Ureter (tissue), 1 donor: Measurements from ENCODE around the gene NHSL1. TPM values are rescaled to one million over a fixed set of nuclear protein-coding genes. Genes with fewer than 3 reads are reported as not detected.

ENCODE experiments used
- DNase-seq: peaks from one replicate; pipeline ENCODE4 v3.0.0-alpha.2; 2020; ENCODE audit warnings: low spot score
- total RNA-seq: library from RNA; stranded (reverse); gene quantifications from one replicate; pipeline ENCODE4 v1.2.4, GENCODE V29; 2023
- donor health status: DM: yes; HTN: yes; CAD: no.

The NHSL1 gene
- total RNA-seq, 1 donor from 2014 or later, result 25.1 TPM

DNA sequence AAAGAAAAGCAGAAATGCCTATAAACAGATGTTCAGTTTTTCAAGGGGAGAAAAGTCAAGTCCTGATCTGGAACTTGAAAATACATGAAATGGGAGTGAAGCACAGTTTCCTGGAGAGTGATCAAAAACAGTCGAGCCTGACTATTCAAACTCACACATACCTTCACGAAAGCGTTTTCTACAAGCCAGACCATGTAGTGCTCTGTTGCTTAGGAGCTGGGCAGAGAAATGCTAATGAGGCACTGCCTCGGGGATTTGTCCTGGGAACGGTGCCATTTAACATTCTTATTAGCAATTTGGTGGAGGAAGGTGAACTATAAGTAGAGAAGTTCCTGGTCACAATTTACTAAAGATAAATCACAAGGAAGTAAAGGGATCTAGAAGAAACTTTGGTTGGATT, 5.9 kb downstream of the NHSL1 start:
- peak; percentile 47 for DNase-seq

DNA sequence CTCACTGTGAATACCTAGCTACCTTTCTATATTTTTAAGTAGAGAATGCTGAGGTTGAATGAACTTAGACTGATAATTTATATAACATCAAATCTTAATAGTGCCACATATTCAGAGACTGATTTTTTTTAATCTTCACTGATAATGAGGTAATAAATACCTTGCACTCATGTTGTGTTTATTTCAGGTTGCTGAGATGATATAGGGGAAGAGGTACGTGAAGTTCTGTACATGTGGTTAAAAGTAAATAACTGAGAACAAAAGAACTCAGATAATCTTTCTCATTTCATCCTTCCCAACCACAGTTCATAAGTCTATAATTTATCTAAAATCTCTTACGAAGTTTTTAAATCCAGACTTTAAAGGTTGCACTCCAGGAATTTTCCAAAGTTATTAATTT, 6.4 kb downstream of the NHSL1 start:
- DNase-seq, result no peak

DNA sequence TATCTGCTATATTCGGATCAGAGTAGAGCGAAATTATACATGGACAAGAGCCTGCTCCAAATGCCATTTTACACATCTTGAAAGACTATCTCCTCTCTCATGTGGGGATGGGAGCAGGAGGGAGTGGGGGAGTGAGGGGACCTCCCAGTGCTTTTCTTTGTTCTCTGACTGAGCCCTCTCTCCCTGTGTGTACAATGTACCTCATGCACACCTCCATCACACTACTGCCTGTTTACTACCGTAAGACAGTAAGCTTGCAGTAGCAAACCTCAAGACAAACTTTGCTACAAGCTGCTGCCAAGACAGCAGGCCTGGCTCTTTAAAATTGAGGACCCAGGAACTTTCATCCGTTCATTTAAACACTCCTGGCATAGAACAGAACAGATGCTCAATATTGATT, 7.2 kb downstream of the NHSL1 start:
- no peak for DNase-seq

DNA sequence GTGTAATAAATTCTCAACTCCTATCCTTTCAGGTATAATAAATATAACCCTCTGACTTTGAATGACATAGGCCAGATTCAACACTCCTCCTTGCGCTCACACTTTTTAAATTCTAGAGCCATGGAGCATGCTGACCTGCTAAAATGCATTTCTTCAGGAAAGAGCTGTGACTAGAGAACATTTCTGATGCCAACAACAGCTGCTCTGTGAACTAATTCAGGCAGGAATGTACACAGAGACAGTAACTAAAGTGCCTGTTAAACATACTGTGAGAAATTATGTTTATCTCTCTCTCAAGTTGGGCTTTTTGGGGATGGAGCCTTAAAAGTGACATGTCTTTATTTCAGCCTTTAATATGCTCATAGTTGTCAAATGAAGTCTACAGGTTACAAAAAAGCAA, 8.3 kb downstream of the NHSL1 start:
- DNase-seq, result no peak

DNA sequence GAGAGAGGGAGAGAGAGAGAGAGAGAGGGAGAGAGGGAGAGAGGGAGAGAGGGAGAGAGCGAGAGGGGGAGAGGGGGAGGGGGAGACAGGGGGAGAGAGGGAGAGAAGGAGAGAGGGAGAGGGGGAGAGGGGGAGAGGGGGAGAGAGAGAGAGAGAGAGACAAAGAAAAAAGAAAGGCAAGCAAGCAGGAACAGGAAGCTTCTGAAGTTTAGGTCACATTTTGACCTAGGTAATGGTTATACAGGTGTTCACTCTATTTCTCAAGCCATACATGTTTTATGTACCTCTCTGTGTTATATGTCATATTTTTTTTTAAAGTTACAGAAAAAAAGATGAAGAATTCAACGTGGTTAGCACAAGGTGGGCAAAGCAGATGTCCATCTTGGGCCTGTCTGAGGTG, 9.4 kb downstream of the NHSL1 start:
- no peak for DNase-seq

DNA sequence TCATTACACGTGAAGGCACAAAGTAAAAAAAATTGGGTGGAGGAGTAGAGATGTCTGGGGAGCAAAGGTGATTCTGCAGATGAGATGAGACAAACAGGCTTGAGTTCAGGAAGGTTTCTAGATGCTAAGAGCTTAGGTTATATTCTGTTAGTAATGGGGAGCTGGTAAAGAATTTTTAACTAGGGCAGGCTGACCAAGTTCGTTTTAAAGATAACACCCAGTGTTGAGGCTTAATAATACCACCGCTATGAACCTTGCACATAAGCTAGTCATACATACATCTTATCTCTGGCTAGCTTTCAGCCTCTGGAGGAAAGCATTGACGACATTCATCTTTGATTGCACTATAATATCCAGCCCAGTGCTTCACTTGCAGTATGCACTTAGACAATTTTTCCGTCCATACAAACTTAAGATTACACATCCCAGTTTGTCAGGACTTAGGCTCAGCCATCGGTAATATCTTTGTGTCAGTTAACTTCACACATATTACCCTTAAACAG, 12.1 kb downstream of the NHSL1 start:
- no peak for DNase-seq

DNA sequence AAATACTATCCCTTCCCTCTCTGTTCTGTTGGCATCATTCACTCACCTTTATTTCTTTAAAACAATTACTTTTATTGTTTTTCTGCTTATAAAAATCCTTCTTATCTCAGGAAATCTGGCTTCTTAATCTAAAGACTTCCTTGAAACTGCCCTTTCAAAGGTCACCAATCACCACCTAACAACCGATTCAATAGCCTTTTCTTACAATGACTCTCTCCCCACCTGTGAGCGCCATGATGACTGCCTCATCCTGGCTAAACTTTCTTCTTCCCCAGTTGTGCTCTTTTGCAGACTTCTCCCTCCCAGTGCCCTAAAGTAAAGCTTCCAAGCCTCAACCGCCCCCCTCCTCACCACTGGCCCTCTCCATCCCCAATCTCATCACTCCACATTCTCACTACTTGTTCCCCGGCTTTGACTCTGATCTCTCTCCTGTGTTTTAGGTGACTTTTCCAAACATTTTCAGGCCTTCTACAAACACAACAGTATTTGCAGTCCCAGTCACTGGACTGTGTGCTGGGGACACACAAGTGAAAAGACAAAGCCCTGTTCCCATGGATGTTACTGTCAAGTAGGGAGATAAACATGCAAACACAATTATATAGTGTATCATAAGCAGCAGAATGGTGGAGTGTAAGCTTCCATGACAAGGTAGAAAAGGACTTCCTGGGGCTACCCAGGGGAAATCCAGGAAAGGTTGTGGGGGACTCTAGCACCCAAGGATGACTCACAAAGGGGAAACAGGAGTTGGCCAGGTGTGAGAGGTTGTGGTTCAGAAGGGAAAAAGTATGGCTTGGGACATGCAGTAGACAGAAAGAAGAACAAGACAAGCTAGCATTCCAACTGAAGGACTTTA, 12.8 kb downstream of the NHSL1 start:
- DNase-seq, result no peak

DNA sequence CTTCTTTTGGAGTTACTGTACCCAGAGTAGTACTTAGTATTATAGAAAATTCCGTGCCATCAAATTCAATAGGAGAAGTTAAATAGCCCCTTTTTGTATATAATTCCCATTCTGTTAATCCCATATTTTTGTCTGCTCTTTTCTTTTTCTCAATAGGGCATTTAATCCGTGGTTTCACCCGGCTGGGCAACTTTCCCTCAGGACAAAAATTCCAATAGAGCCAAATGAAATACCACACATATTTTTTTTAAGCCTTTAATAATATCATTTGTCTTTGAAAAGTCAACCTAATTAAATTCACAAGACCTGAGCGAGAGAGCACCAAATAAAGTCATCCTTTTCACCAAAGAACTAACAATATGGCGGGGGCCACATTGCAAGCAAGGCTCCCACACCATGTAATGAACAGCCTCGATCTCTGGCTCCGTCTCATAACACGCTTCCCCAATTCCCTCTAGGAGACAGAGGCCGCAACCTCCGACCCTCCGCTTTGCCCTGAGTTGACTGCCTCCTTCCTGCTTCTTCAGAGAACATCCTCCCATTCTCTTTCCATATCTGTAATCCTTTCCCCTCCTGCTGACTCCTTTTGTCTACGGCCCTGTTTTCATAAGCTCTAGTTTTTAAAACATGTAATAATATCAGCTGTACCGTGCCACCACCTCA, 13.6 kb downstream of the NHSL1 start:
- no peak for DNase-seq

DNA sequence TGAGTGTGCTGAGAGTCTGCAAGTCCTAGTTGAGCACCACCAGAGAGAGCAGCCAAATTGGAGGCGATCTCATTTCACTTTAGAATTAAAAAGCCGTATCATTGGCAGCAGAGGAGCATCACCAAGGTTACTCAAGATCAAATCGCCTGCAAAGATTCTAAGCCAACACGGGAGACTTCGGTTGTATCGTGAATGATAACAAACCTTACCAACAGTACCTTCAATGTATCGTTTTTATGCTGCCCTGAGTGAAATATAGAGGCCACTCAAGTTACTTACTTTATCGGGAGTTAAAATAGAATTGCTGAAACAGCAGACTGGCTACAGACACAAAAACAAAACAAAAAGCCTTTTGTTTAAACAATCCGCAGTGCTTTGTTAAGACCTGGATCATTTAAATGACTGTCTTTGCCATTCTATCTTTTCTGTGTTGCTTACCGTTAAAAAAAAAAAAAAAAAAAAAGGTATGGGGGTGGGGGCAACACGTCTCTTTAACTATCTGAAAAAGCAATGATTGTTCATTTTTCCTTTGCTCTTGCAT, 14.2 kb downstream of the NHSL1 start:
- no peak for DNase-seq

DNA sequence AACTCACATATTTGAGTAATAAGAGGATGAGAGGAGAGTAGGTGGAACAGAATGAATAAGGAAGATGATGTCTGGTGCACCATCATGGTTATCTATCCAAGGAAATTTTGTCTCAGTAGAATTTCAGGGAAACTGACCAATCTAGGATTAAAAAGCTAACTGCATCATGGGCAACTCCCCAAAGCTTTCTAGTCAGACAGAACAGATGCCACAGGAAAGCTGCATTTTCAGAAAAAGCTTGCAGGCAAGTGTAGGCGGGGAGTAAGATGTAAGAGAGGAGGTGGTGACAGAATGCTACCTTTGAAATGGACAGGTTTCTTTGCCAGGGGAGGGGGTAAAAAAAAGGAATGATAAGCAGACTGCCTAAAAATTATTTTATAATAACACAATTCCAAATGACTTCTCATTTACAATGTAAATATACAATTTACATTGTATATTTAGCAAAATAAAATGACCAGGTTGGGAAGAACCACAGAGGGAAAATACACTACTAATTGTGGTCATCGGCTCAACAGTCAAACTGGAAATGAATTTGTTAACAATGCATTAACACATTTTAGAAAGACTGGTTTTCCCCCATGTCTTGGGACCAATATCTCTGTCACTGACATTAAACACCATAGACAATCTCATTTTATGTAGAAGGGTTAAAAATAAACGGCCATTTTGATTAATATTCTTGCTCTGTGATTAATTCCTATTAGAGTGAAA, 15.1 kb downstream of the NHSL1 start:
- DNase-seq, result no peak

DNA sequence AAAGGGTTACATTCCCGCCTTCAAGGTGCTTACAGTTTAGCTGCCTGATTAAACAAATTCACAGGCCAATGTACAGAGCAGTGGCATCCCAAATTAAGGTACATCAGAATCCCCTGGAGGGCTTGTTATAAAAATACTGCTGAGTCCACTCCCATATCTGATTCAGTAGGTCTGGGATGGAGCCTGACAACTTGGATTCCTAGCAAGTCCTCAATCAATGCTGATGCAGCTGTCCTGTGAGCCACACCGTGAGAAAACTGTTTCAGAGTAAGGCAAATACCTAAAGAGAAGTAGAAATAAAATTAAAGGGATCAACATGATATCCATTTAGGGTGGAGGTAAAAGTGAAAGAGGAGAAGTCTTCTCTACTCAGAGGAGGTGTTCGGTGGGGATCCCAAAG, 16.5 kb downstream of the NHSL1 start:
- no peak for DNase-seq

DNA sequence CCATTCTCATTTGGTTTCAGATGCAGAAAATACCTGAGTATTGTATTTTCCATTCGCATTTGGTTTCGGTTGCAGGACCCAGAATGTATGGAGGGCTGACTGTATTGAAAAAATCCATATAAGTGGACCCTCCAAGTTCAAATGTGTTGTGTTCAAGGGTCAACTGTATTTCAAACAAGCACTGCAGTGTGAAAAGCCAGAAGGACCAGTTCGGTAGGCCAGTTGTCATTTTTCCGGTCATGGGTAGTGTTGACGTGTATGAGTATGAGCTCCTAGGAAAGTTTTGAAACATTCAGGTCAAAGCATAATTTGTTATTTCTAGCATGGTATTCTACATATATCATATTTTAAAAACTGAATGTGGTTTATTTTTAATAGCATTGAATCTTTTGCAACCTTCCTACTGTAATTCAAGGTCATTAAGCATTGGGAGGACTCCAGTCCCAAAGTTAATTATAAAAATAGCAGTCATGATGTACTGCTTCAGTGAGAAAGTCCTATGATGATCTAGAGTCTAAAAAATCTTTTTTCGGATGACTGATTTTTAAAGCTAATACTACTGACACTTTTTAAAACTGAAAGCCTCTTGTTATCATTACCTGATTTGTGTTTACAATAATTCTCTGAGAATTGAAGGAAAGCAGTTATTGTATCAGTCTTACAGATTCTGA, 18.9 kb downstream of the NHSL1 start:
- no peak for DNase-seq

DNA sequence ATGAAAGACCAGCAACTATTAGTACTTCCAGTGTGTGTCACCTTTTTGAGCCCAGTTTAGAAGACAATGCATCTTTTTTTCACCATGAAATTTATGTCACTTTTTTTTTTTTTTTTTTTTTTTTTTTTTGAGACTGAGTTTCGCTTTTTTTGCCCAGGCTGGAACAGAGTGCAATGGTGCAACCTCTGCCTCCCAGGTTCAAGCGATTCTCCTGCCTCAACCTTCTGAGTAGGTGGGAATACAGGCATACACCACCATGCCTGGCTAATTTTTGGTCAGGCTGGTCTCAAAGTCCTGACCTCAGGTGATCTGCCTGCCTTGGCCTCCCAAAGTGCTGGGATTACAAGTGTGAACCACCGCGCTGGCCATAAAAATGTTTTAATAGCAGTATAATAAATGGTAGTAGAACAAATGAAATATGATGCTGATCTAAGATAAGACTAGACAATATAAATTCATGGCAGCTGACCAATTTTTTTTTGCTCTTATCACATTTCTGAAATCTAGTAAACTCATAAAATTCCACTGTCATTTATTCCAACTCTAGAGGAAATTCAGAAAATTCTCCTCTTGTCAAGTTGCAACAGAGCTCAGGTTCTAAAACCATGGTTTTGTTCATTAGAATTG, 21.3 kb downstream of the NHSL1 start:
- no peak for DNase-seq

DNA sequence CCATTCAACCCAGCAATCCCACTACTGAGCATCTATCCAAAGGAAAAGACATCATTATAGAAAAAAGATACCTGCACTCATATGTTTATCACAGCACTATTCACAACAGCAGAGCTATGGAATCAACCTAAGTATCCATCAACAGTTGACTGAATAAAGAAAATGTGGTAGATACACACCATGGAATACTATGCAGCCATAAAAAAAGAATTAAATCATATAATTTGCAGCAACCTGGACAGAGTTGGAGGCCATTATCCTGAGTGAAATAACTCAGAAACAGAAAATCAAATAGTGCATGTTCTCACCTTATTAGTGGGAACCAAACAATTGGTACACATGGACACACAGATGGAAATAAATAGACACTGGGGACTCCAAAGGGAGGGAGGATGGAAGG, 23.2 kb downstream of the NHSL1 start:
- no peak for DNase-seq

DNA sequence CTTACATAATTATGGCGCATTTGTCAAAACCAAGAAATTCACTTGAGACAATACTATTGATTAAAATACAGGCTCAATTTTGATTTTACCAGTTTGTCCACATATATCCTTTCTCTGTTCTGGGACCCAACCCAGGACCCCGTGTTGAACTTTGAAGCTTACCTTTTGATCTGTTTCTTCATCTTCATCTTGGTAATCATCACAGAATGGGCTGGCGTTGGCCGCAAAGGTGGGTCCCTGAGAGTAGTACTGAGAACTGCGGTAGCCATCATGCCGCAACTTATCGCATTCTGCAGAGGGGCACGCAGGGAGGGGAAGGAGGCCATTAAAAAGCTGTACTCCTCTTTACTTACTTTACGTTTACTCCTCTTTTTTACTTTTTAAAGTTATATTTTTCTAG, 26.1 kb downstream of the NHSL1 start:
- DNase-seq, result no peak

DNA sequence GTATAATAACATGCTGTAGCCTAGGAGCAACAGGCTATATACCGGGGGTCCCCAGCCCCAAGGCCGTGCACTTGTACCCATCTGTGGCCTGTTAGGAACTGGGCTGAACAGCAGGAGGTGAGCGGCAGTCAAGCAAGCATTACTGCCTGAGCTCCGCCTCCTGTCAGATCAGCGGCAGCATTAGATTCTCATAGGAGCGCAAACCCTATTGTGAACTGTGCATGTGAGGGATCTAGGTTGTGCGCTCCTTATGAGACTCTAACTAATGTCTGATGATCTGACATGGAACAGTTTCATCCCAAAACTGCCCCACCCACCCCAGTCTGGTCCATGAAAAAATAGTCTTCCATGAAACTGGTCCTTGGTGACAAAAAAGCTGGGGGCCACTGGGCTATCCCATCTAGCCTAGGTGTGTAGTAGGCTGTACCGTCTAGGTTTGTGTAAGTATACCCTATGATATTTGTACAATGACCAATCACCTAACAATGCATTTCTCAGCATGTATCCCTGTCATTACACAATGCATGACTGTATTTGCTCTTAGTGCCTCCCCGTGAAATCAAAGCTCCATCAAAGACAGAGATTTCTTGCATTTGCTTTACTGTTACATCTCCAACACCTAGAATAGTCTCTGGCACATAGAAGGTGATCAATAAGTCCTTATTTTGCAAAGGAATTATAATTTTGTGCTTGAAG, 30.8 kb downstream of the NHSL1 start:
- DNase-seq, result no peak

DNA sequence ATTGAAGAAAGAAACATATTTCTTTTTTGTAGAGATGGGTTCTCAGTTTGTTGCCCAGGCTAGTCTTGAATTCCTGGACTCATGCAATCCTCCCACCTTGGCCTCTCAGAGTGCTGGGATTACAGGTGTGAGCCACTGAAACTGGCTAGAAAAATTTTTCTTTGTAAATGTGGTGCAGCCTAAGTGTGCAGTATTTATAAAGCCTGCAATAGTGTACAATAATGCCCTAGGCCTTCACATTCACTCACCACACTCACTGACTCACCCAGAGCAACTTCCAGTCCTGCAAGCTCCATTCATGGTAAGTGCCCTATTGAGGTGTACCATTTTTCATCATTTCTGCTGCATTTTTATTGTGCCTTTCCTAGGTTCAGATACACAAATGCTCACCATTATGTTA, 31.4 kb downstream of the NHSL1 start:
- DNase-seq, result no peak

DNA sequence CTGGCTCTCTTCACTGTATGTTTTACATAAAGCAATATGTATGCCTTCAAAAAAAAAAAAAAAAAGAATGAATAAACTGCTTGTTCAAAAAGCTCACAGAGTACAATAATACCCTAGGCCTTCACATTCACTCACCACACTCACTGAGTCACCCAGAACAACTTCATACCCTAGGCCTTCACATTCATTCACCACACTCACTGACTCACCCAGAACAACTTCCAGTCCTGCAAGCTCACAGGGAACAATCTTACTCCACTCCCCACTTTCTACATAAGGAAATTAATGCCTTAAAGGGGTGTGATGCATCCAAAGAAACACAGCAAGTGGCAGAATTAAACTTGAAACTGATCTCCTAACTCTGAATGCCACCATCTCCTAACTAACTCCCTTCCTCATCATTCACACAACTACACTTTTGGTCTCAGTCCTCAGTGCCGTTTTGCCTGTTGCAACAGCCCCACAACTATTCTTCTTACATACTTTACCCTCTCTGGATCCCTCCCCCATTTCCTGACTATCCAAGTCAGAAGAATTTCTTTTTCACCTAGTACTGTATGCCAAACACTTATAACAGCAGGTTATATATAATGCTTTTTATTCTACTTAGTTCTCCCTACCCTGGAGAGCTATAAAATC, 34.2 kb downstream of the NHSL1 start:
- no peak for DNase-seq

DNA sequence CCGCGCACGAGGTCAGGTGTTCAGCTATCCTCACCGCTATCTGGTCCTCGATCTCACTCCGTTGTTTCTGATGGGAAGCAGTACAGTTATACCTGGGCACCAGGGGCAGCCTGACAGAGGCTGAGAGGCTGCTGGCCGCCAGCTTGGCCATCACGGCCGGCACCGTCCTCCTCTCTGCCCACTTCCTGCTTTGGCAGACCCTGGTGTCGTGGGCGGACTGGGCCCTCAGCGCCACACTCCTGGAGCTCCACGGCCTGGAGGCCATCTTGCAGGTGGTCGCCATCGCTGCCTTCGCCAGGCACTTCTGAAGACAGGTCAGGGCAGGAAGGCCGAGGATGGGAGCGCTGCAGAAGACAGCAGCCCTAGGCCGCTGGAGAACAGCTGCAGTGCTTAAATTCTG, 35.2 kb downstream of the NHSL1 start:
- no peak for DNase-seq

DNA sequence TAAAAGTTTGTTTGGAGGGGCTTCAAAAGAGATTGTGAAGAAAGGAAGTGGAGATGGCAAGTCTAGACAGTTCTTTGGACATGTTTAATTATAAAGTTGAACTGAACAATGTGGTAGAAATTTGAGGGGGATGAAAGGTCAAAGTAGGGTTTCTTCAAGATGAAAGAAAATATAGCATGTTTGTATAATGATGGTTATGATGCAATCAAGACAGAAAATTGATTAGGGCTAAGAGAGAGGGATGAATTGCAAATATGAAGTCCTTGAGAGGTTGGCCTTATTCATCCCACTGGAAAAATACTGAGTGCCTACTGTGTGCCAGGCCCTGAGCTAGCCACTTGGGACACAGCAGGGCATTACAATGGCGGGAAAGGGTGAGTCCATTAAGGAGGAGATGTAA, 37.6 kb downstream of the NHSL1 start:
- no peak for DNase-seq
